GM12873 (cell line): Measurements from ENCODE around the gene DLK1.

Source experiments
- TF ChIP-seq, protein P1 (sequence below): IDR thresholded peaks from 2 replicates; pipeline ENCODE4 v1.5.1; 2012; ENCODE audit warnings: low read depth, mild to moderate bottlenecking, moderate library complexity, low read length, control low read depth; ENCODE audit not compliant: insufficient read depth; ENCODE audit errors: missing control alignments

Gene DLK1

DNA sequence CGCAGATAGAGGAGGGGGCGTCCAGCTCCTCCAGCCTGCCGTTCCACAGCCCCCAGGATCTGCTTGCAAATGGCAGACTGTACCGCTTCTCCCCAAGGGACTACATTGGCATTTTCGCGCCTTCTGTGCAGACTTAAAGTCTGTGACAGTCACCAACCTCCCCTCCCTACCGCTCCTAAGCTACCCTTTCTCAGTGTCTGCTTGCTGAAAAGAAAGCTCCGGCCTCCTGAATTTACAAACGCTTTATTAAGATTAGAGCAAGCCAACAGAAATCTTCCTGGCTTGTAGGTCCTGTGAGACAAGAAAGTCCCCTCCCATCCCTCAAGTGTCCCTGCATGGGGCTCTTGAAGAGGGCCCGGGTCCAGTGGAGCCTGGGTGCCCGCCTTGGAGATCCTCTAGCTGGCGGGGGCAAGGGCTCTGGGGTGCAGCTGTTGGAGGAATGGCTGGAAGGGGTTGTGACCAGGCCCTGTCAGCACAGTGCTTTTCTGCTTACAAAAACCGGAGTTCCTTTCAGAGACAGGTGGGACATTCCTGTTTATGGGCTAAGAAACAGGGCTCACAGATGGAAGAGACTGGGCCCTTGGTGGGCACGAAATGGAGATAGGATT, 2.8 kb upstream of the DLK1 start:
- TF ChIP-seq, protein P1, sequence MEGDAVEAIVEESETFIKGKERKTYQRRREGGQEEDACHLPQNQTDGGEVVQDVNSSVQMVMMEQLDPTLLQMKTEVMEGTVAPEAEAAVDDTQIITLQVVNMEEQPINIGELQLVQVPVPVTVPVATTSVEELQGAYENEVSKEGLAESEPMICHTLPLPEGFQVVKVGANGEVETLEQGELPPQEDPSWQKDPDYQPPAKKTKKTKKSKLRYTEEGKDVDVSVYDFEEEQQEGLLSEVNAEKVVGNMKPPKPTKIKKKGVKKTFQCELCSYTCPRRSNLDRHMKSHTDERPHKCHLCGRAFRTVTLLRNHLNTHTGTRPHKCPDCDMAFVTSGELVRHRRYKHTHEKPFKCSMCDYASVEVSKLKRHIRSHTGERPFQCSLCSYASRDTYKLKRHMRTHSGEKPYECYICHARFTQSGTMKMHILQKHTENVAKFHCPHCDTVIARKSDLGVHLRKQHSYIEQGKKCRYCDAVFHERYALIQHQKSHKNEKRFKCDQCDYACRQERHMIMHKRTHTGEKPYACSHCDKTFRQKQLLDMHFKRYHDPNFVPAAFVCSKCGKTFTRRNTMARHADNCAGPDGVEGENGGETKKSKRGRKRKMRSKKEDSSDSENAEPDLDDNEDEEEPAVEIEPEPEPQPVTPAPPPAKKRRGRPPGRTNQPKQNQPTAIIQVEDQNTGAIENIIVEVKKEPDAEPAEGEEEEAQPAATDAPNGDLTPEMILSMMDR, result no peak

DNA sequence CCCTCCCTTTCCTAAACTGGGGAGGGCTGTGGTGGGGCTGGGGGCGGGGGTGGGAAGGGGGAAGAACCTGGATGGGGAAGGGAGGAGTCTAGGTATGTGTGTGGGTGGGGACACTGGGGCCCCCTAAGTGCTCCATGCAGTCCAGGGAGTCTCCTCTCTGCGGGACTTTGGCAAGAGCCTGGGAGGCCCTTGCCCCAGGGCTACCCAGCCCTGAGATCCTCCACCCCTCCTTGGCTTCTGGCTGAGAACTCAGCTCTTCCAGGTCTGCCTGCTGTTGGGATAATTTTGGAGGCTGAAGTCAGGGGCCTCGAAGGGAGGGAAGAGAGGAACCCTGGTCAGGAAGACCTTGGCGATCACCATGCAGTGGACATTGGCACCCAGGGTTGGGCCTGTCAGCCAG, 2.2 kb upstream of the DLK1 start:
- TF ChIP-seq, protein P1, result no peak

DNA sequence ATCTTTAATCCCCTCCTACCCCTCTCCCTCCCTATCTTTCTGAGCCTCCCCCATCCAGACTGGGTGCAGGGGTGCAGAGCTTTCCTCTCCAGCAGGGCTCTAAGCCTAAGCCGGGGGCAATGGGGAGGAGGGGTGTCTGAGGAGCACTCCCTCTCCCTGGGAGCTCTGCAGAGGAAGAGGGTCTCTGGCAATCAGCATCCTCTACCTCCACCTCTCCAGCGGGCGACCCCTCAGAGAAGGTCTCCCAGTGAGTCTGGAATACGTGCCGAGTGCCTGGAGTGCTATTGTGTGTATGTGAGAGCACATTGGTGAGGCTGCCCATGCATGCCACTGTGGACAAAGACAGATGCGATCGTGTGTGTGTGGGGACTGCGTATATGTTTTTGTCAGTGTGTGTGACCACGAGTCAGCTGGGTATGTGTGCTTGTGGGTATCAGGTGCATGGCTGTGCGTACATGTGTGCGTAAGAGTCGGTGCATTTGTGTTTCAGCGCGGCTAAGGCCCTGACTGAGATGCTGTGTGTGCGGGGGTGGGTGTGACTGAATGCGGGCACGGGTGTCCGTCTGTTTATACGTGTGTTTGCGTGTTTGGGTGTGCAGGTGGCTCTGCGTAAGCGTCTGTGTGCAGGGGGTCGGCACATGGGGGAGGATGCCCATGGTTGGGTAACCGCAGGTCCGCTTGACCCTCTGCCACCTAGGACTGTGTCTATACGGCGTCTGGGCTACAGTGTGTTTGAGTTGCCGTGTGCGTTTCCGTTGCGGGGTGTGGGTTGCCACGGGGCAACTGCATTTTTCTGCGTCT, 905 bp upstream of the DLK1 start:
- TF ChIP-seq, protein P1, result no peak

DNA sequence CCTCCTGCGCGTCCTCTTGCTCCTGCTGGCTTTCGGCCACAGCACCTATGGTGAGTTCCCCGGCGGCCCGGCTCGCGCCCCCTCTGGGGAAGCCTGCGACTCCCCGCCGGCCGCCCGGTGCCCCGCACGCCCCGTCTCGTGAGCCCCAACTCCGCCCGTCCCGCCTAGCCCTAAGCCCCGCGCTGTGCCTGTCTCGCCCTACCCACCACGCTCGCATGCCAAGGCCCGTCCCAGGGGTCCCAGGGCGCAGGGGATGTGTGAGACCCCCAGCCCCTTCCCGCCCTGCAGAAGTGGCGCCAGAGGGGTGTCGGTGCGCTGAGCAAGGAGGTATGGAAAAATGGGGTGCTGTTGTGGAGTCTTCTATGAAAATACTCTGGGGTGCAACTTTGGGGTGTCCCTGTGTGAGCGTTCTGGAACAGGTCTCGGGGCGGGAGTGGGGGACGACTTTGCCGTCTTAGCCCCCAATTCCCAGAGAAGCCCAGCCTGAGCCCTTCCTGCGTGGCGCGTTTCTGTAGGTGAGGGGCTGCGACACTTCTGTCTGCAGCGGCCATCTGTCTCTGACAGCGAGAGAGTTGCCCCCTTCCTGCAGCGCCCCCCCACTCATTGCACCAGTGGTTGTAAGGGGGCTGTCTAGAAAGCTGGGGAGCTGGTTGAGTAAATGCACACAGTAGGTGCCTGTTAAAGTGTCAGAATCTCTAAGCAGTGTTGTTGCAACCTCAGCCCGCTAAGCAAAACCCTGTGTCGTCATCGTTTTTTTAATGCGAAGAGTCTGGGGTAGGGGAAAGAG, 587 bp downstream of the DLK1 start:
- TF ChIP-seq, protein P1, result no peak

DNA sequence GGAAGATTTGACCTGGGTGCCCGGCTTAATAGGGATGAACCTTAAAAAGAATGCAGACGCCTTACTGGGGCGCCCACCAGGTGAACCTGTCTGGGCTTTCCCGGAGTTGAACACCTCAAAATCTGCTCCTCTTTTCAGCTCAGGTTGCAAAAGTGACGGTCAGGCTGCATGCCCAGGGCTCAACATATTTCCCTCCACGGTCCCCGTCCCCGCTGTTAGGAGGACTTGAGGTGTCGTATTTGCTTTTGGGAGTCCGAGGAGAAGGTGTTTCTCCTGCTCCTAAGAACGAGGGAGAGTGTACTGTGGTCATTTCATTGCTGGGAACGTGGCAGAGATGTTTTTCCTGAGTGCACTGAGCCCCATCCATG, 1.2 kb downstream of the DLK1 start:
- TF ChIP-seq, protein P1, result no peak

DNA sequence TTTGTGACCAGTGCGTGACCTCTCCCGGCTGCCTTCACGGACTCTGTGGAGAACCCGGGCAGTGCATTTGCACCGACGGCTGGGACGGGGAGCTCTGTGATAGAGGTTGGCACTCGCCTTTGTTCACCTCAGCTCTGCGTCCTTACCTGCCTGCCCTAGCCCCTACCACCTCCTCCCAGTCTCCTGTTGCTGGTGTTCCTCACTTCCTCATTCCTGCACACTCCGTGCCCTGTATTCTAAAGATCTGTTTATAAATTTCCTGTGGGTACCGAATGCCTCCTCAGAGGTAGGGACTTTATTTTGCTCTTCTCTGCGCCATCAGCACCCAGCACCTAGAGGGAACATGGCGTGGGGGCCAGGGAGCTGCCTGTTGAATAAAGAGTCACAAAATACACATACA, 2.3 kb downstream of the DLK1 start:
- TF ChIP-seq, protein P1, result no peak

DNA sequence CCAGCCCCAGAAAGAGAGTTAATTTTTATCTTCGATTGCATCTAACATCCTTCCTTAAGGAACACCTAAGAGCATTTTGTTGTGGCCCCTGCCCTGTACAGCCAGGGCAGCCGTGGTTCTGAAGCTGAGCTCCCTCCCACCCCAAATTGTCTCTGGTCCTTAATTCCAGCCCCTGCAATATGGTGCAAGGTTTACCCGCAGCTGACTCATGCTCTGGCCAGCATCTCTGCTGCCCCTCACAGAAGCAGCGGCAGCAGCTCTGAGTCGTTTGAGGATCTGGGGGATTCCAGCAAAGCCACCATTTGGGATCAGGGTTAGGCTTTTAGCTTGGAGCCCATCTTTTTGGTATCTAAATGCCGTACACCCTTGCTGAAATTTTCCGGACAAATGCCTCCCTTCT, 3.3 kb downstream of the DLK1 start:
- TF ChIP-seq, protein P1, result no peak
